Panc1 (cell line): Measurements from ENCODE around the gene BBS7. TPM values are rescaled to one million over a fixed set of nuclear protein-coding genes. Genes with fewer than 3 reads are reported as not detected.

ENCODE experiments used
- ATAC-seq: fragments of 200-7000 bp; cut with Tn5 transposase; 2 replicates; pipeline ENCODE4 v1.9.1; 2020; ENCODE audit warnings: mild to moderate bottlenecking, moderate library complexity
- BruUV-seq: library from RNA; stranded (reverse); fragments of 400-500 nt; replicated peaks from 2 replicates; lab custom pipeline; 2021; lab: Mats Ljungman, UMichigan
- CTCF ChIA-PET: fragments of 300-600 bp; sonication (Branson Sonifier 250); formaldehyde crosslinking; loops from one replicate; lab custom pipeline; 2022; ENCODE audit warnings: antibody characterized with exemption; lab: Charles Lee
- POLR2A ChIA-PET: fragments of 300-600 bp; sonication (Branson Sonifier 250); formaldehyde crosslinking; loops from one replicate; lab custom pipeline; 2022; ENCODE audit warnings: antibody characterized with exemption; lab: Charles Lee
- DNase-seq: peaks from one replicate; pipeline ENCODE4 v3.0.0-alpha.2; 2010; ENCODE audit warnings: low read depth, low spot score
- H3K27ac ChIP-seq: 2 replicates; pipeline ENCODE4 v1.5.1; 2011; ENCODE audit warnings: mild to moderate bottlenecking, low read length, inconsistent platforms
- H3K27me3 ChIP-seq: fragments of 200-500 bp; sonication (Bioruptor generic); 2 replicates; pipeline ENCODE4 v1.6.0; 2014; ENCODE audit warnings: low read length, inconsistent platforms; ENCODE audit not compliant: control insufficient read depth, insufficient read depth
- H3K36me3 ChIP-seq: fragments of 200-500 bp; sonication (Bioruptor generic); 2 replicates; pipeline ENCODE4 v1.5.1; 2014; ENCODE audit warnings: inconsistent platforms, mild to moderate bottlenecking, low read length, moderate library complexity; ENCODE audit not compliant: control insufficient read depth, insufficient read depth
- H3K4me1 ChIP-seq: 2 replicates; pipeline ENCODE4 v1.5.1; 2011; ENCODE audit warnings: inconsistent platforms, mild to moderate bottlenecking, low read length, moderate library complexity; ENCODE audit not compliant: control insufficient read depth, insufficient read depth
- H3K4me3 ChIP-seq, 2 experiments: 2 replicates each; pipeline ENCODE4 v1.5.1; 2011 to 2012; ENCODE audit warnings: low read depth in 2 of 2, low read length in 2 of 2, mild to moderate bottlenecking in 2 of 2, inconsistent platforms in 1 of 2, moderate library complexity in 1 of 2
- H3K9me3 ChIP-seq: fragments of 200-500 bp; sonication (Bioruptor generic); 2 replicates; pipeline ENCODE4 v1.5.1; 2014; ENCODE audit warnings: low read depth, mild to moderate bottlenecking, inconsistent platforms, low read length, moderate library complexity; ENCODE audit not compliant: control insufficient read depth, insufficient read depth
- CTCF ChIP-seq: fragments of 450-650 bp; IDR thresholded peaks from 2 replicates; pipeline ENCODE4 v1.5.1; 2017; ENCODE audit warnings: mild to moderate bottlenecking
- POLR2AphosphoS5 ChIP-seq: IDR thresholded peaks from 2 replicates; pipeline ENCODE4 v1.6.1; 2012; ENCODE audit warnings: mild to moderate bottlenecking, low read depth, low read length, moderate library complexity
- REST ChIP-seq, 2 experiments: IDR thresholded peaks; 2 replicates each; pipeline ENCODE4 v1.6.1; 2011 to 2012; ENCODE audit warnings: low read depth in 2 of 2, control low read depth in 1 of 2, low read length in 1 of 2, mild to moderate bottlenecking in 1 of 2, moderate library complexity in 1 of 2; ENCODE audit not compliant: insufficient read depth in 1 of 2
- SIN3A ChIP-seq: IDR thresholded peaks from 2 replicates; pipeline ENCODE4 v1.6.1; 2012; ENCODE audit warnings: low read depth, mild to moderate bottlenecking, low read length, moderate library complexity, borderline replicate concordance; ENCODE audit not compliant: insufficient read depth
- TCF7L2 ChIP-seq: IDR thresholded peaks from 2 replicates; pipeline ENCODE4 v1.6.1; 2011; ENCODE audit warnings: mild to moderate bottlenecking, low read depth, low read length, inconsistent platforms
- in situ Hi-C: cut with HindIII; loops from 2 replicates; pipeline ENCODE4 v1.10.0; 2016; ENCODE audit warnings: low sequenced_read_pairs, low pct_unique_long_range_greater_than_20kb
- intact Hi-C: fragments of 100-400 bp; cut with micrococcal nuclease; formaldehyde crosslinking; loops from one replicate; pipeline ENCODE4 v1.10.0; 2022; ENCODE audit not compliant: unreplicated experiment
- total RNA-seq: library from RNA; stranded (reverse); gene quantifications from one replicate; pipeline ENCODE4 v1.2.1, GENCODE V29; 2021; ENCODE audit not compliant: unreplicated experiment

Gene BBS7
- total RNA-seq, 1 experiment from 2014 or later, result 9.1 TPM

- DNase-seq (no peak), ATAC-seq (peak; percentile 50)
- Histone ChIP-seq H3K27me3 (no peaks in the 10 kb centered on the region), H3K27ac (peak overlapping the region; percentile 83), H3K4me1 (peaks cover 11% of the 10 kb centered on the region), H3K36me3 (peaks cover 40% of the 10 kb centered on the region), H3K9me3 (no peaks in the 10 kb centered on the region), H3K4me3 (peak overlapping the region; percentile 90 to 91)
- in situ Hi-C loops (no loop called here), intact Hi-C loops (no loop called here)
- TSS peak; percentile 74 for BruUV-seq
- peak; percentile 19; the same call in 1 of the 2 replicates for TF ChIP-seq CTCF
- no peak for TF ChIP-seq POLR2AphosphoS5
- TF ChIP-seq REST (IDR thresholded peaks at IDR 0.05; ENCODE audit: insufficient read depth in 1 of 2, low read depth in 2 of 2, low read length in 1 of 2), result no peak
- TF ChIP-seq SIN3A, result no peak
- no peak for TF ChIP-seq TCF7L2
- CTCF ChIA-PET, result no interaction called here
- POLR2A ChIA-PET, result no interaction called here
Observed at GRCh38 chr4:121822796-121823504, 47.3 kb downstream of the BBS7 start.

DNA sequence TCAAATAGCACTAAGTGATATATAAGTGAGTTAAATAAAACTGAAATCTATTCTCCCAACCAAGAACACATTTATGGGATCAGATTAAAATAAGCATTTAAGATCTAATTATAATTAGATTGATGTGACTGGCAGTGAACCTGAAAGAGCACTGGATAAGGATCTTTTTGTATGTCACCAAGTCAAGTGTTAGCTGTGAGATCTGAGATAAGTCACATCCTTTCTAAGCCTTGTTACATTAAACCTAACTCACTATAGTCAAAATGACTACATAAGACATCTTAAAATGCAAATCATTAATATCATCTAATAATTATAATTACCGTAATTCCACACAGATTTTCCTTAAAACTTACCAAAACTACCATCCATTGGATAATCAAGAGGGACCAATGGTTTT lies 48.2 kb downstream of the BBS7 start:
- DNase-seq, result no peak
- peak overlapping the region; percentile 83 for H3K27ac ChIP-seq
- ChIA-PET POLR2A (interaction anchor here (1.1 kb wide), 1 partner anchor 49 kb away, joined by 3 read pairs; no protein-coding TSS in a partner anchor), CTCF (no interaction called here)
- H3K27me3 ChIP-seq, result no peaks in the 10 kb centered on the region
- no peak for TF ChIP-seq CTCF
- TF ChIP-seq POLR2AphosphoS5, result no peak
- TF ChIP-seq TCF7L2, result no peak
- TF ChIP-seq REST (IDR thresholded peaks at IDR 0.05; ENCODE audit: insufficient read depth in 1 of 2, low read depth in 2 of 2, low read length in 1 of 2), result no peak
- TF ChIP-seq SIN3A, result no peak
- in situ Hi-C loops, result no loop called here
- intact Hi-C loops, result no loop called here
- peak overlapping the region; percentile 90 to 91 for H3K4me3 ChIP-seq
- no peaks in the 10 kb centered on the region for H3K9me3 ChIP-seq
- H3K4me1 ChIP-seq, result peaks cover 11% of the 10 kb centered on the region
- no peak for ATAC-seq
- BruUV-seq, result no TSS peak
- peaks cover 46% of the 10 kb centered on the region for H3K36me3 ChIP-seq
